Right lobe of liver (tissue), 6 donors: Measurements from ENCODE around the gene GNB4. TPM values are rescaled to one million over a fixed set of nuclear protein-coding genes. Genes with fewer than 3 reads are reported as not detected.

Experiments
- ATAC-seq, 4 donors: fragments of 200-7000 bp; cut with Tn5 transposase; one replicate each; pipeline ENCODE4 v1.9.1; 2020; ENCODE audit warnings: mild to moderate bottlenecking in 4 of 4, moderate library complexity in 4 of 4
- DNase-seq, 3 donors: peaks; one replicate each; pipeline ENCODE4 v3.0.0-alpha.2; 2020
- H3K27ac ChIP-seq, 3 donors: fragments of 200-600 bp; one replicate each; pipeline ENCODE4 v1.8.0; 2022
- H3K27me3 ChIP-seq, 2 donors: fragments of 200-600 bp; one replicate each; pipeline ENCODE4 v1.8.0; 2022
- H3K36me3 ChIP-seq, 4 donors: fragments of 200-600 bp; sonication (generic) in 1 of 4; one replicate each; pipeline versions ENCODE4 v1.5.1 to v1.8.0; 2017 to 2022; ENCODE audit warnings: control low read depth in 1 of 4
- H3K4me1 ChIP-seq, 4 donors: fragments of 200-600 bp; sonication (generic) in 1 of 4; one replicate each; pipeline versions ENCODE4 v1.5.1 to v1.8.0; 2017 to 2022; ENCODE audit warnings: control low read depth in 1 of 4
- H3K4me3 ChIP-seq, 3 donors: fragments of 200-600 bp; one replicate each; pipeline ENCODE4 v1.8.0; 2022
- H3K9me3 ChIP-seq, 4 donors: fragments of 200-600 bp; sonication (generic) in 1 of 4; one replicate each; pipeline versions ENCODE4 v1.5.1 to v1.8.0; 2017 to 2022; ENCODE audit warnings: control low read depth in 1 of 4
- POLR2A ChIP-seq: fragments of 450-650 bp; IDR thresholded peaks from one replicate; pipeline ENCODE4 v1.6.1; 2017; ENCODE audit warnings: antibody characterized with exemption, mild to moderate bottlenecking
- WGBS: methylation state at CpG from one replicate; pipeline ENCODE4 v1.1.6; 2018; ENCODE audit warnings: low coverage, low lambda C conversion rate; ENCODE audit not compliant: insufficient coverage; ENCODE audit errors: missing lambda C conversion rate; 5-methylcytosine and 5-hydroxymethylcytosine counted together
- intact Hi-C, 2 donors: fragments of 100-400 bp; cut with DNase I; formaldehyde crosslinking; loops; one replicate each; pipeline versions ENCODE4 v1.11.2 to v1.14.1; 2022
- total RNA-seq, 6 experiments: library from RNA; depleted of rRNA in 2 of 6; stranded (reverse); fragments of >200 nt in 2 of 6; fragmentation: NEBNext Ultra II Directional in 3 of 6; extraction: Animal tissue kit (Norgen Biotek cat#: 25700) in 3 of 6; gene quantifications; one replicate each; pipeline versions ENCODE4 v1.1.0 to v1.2.4, GENCODE V29; 2016 to 2023
- TF ChIP-seq, protein P1 (sequence below), 4 donors: fragments of 200-600 bp in 3 of 4; fragments of 450-650 bp in 1 of 4; IDR thresholded peaks; one replicate each; pipeline versions ENCODE4 v1.5.1 to v1.8.0; 2016 to 2022; ENCODE audit warnings: antibody characterized with exemption in 4 of 4, mild to moderate bottlenecking in 2 of 4
- donor health status: DM: no; HTN: yes; CAD: no.
- donor health status: DM: no; HTN: no; CAD: no.
- donor health status: DM: no; HTN: no; CAD: no.
- donor health status: DM: no; HTN: yes; CAD: no.
- donor health status: DM: no; HTN: yes; CAD: no.

Gene GNB4
- total RNA-seq, 6 experiments from 2014 or later, result 2.9 to 9.5 (median 5.2) TPM

DNA sequence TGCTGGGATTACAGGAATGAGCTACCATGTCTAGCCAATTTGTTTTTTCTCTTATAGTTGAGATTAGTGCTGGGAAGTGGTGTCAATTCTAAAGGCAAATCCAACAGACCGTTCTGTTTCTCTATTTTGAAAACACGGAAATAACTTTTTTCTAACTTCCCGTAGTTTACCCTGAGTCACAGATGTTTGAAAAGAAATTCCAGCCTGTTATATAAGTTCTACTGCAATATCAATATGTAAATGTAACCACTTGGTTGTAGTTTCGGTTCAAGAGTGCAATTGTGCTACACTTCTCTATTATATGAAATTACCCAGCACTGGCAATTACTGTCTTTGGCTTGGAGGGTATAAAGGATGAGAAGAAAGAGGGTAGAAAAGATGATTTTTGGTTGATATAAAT is 22.3 kb upstream of the GNB4 start:
- Histone ChIP-seq H3K27me3 (no peaks in the 10 kb centered on the region), H3K4me1 (no peaks in the 10 kb centered on the region), H3K4me3 (no peak overlapping the region), H3K36me3 (no peaks in the 10 kb centered on the region), H3K9me3 (no peaks in the 10 kb centered on the region), H3K27ac (peak overlapping the region; percentile 30 to 69 (median 55))
- TF ChIP-seq, protein P1, sequence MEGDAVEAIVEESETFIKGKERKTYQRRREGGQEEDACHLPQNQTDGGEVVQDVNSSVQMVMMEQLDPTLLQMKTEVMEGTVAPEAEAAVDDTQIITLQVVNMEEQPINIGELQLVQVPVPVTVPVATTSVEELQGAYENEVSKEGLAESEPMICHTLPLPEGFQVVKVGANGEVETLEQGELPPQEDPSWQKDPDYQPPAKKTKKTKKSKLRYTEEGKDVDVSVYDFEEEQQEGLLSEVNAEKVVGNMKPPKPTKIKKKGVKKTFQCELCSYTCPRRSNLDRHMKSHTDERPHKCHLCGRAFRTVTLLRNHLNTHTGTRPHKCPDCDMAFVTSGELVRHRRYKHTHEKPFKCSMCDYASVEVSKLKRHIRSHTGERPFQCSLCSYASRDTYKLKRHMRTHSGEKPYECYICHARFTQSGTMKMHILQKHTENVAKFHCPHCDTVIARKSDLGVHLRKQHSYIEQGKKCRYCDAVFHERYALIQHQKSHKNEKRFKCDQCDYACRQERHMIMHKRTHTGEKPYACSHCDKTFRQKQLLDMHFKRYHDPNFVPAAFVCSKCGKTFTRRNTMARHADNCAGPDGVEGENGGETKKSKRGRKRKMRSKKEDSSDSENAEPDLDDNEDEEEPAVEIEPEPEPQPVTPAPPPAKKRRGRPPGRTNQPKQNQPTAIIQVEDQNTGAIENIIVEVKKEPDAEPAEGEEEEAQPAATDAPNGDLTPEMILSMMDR (IDR thresholded peaks at IDR 0.05), result no peak
- TF ChIP-seq POLR2A, result no peak
- DNase-seq (no peak), ATAC-seq (peak; percentile 45 to 80 (median 66))
- 36% methylated on average over 4 of the region's 4 CpGs for WGBS
- intact Hi-C loops, result no loop called here

GRCh38 chr3:179464323-179465092 is 13.2 kb upstream of the GNB4 start:
- H3K4me1 ChIP-seq, result no peaks in the 10 kb centered on the region
- TF ChIP-seq, protein P1 (IDR thresholded peaks at IDR 0.05), result no peak
- no peak for TF ChIP-seq POLR2A
- H3K9me3 ChIP-seq, result no peaks in the 10 kb centered on the region
- no peaks in the 10 kb centered on the region for H3K27me3 ChIP-seq
- DNase-seq (no peak), ATAC-seq (peak in 1 of 4 donors; percentile 22)
- intact Hi-C loops, result no loop called here
- 72% methylated on average over 7 of the region's 19 CpGs for WGBS
- H3K4me3 ChIP-seq, result no peak overlapping the region
- no peaks in the 10 kb centered on the region for H3K36me3 ChIP-seq
- H3K27ac ChIP-seq, result no peak overlapping the region

DNA sequence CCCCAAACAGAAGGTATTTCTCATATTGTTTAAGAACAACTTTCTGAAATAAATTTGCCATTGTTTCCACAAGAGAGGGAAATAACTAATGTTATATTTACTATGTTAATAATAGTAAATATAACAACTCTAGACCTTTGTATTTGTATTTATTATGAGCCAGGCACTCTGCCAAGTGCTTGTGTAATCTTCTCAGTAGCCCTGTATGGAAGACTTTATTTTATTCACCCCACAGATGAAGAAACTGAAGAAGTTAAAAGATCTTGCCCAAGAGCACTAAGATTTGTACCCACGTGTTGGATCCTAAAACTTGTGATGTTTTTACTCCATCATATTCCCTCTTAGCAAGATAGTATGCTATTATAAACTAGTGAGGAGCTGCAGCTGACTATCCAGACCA is 12.0 kb upstream of the GNB4 start:
- WGBS, result 32% methylated on average over 1 of the region's 1 CpG
- H3K27me3 ChIP-seq, result no peaks in the 10 kb centered on the region
- H3K4me1 ChIP-seq, result no peaks in the 10 kb centered on the region
- no peak overlapping the region for H3K27ac ChIP-seq
- no peaks in the 10 kb centered on the region for H3K36me3 ChIP-seq
- no peaks in the 10 kb centered on the region for H3K9me3 ChIP-seq
- TF ChIP-seq, protein P1 (IDR thresholded peaks at IDR 0.05), result no peak
- no peak for TF ChIP-seq POLR2A
- no peak overlapping the region for H3K4me3 ChIP-seq
- ATAC-seq (no peak), DNase-seq (no peak)
- intact Hi-C loops, result no loop called here

DNA sequence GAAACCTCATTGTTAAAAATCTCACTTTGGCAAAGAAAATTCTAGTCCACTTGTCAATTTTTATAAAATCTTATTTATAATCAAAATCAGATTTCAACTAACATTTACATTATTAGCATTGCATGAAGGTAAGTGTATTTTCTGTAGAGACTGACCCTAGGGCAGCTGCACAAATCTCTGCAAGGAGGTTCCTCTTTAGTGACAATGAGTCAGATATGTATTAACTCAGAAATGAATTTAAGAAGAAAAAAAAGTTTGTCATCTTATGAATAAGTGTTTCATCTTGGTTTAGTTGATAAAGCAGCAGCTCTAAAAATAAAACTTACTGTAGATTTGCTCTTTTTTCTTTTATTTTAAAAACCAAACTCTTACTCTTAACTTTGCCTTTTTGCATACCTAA is 9.0 kb upstream of the GNB4 start:
- intact Hi-C loops, result no loop called here
- ATAC-seq, result no peak
- Histone ChIP-seq H3K27ac (no peak overlapping the region), H3K9me3 (no peaks in the 10 kb centered on the region), H3K4me1 (no peaks in the 10 kb centered on the region), H3K4me3 (no peak overlapping the region), H3K27me3 (no peaks in the 10 kb centered on the region), H3K36me3 (no peaks in the 10 kb centered on the region)
- TF ChIP-seq, protein P1 (IDR thresholded peaks at IDR 0.05), result no peak
- no peak for DNase-seq
